Heart right ventricle (tissue), 16 donors: ENCODE measurements around the gene TDRKH. TPM values are rescaled to one million over a fixed set of nuclear protein-coding genes. Genes with fewer than 3 reads are reported as not detected.

Experiments used
- ATAC-seq, 8 donors: fragments of 200-7000 bp; cut with Tn5 transposase; one replicate each; pipeline ENCODE4 v1.9.1; 2020; ENCODE audit warnings: mild to moderate bottlenecking in 8 of 8, moderate library complexity in 8 of 8, moderate number of reproducible peaks in 1 of 8
- DNase-seq, 2 donors: peaks; one replicate each; pipeline ENCODE4 v3.0.0-alpha.2; 2020
- H3K27ac ChIP-seq, 10 donors: fragments of 200-600 bp; sonication (generic) in 2 of 10; one replicate each; pipeline versions ENCODE4 v1.5.0 to v1.8.0; 2020 to 2022; ENCODE audit warnings: mild to moderate bottlenecking in 3 of 10
- H3K27me3 ChIP-seq, 7 donors: fragments of 200-600 bp; one replicate each; pipeline ENCODE4 v1.8.0; 2021 to 2022; ENCODE audit warnings: mild to moderate bottlenecking in 2 of 7
- H3K36me3 ChIP-seq, 9 donors: fragments of 200-600 bp; sonication (generic) in 1 of 9; one replicate each; pipeline versions ENCODE4 v1.5.0 to v1.8.0; 2020 to 2022; ENCODE audit warnings: mild to moderate bottlenecking in 2 of 9
- H3K4me1 ChIP-seq, 9 donors: fragments of 200-600 bp; sonication (generic) in 1 of 9; one replicate each; pipeline versions ENCODE4 v1.5.0 to v1.8.0; 2020 to 2022; ENCODE audit warnings: mild to moderate bottlenecking in 4 of 9
- H3K4me3 ChIP-seq, 10 donors: fragments of 200-600 bp; sonication (generic) in 2 of 10; one replicate each; pipeline versions ENCODE4 v1.5.0 to v1.8.0; 2020 to 2022; ENCODE audit warnings: mild to moderate bottlenecking in 7 of 10, moderate library complexity in 2 of 10
- H3K9me3 ChIP-seq, 11 donors: fragments of 200-600 bp in 10 of 11; sonication (generic) in 2 of 11; one replicate each; pipeline versions ENCODE4 v1.5.0 to v1.8.0; 2013 to 2022; ENCODE audit warnings: mild to moderate bottlenecking in 2 of 11, control low read depth in 1 of 11, moderate library complexity in 1 of 11
- CTCF ChIP-seq, 9 donors: fragments of 200-600 bp; sonication (generic) in 2 of 9; IDR thresholded peaks; one replicate each; pipeline versions ENCODE4 v1.5.0 to v1.8.0; 2021 to 2022; ENCODE audit warnings: antibody characterized with exemption in 9 of 9, mild to moderate bottlenecking in 5 of 9, moderate library complexity in 1 of 9
- WGBS, 2 donors: extraction: QIAGEN DNeasy Blood & Tissue Kit; methylation state at CpG; one replicate each; pipeline ENCODE4 v1.1.7; 2013; ENCODE audit warnings: inconsistent platforms in 1 of 2; 5-methylcytosine and 5-hydroxymethylcytosine counted together
- intact Hi-C, 10 donors: fragments of 100-400 bp; cut with DNase I; formaldehyde crosslinking; loops; one replicate each; pipeline versions ENCODE4 v1.11.1 to v1.14.2; 2022
- polyA plus RNA-seq, 2 donors: library from polyadenylated mRNA; stranded (reverse); fragments of 200-250 nt; gene quantifications; one replicate each; pipeline ENCODE4 v1.2.3, GENCODE V29; 2013
- total RNA-seq, 10 donors: library from RNA; stranded (reverse); fragmentation: NEBNext Ultra II Directional in 3 of 10; extraction: Animal tissue kit (Norgen Biotek cat#: 25700) in 3 of 10; gene quantifications; one replicate each; pipeline versions ENCODE4 v1.2.1 to v1.2.4, GENCODE V29; 2021 to 2023
- donor health status: Arrhythmogenic right ventricular cardiomyopathy.
- donor health status: ischemic (EF 13 %, LVEDD 7.1; RV severe dilation, severe dysfunction).
- donor health status: healthy with polysubstance abuse.
- donor health status: DM: no; HTN: yes; CAD: no.
- donor health status: DM: no; HTN: no; CAD: no.
- donor health status: ischemic (EF 25% LVEDD 6.9; RV normal size, moderate dysfunction).
- donor health status: ischemic (EF 25% LVEDD 5.7; RV mildly dilated, moderate dysfunction).
- donor health status: healthy.
- donor health status: DM: yes; HTN: yes; CAD: no.
- donor health status: Ischemic cardiomyopathy.
- donor health status: ischemic (EF 35%, LVEDD 5.7; RV mildly dilated, moderate dysfunction).
- donor health status: nonischemic (EF 11% LVEDD 7.7; RV severe dilation, severe dysfunction).
- donor health status: DM: yes; HTN: yes; CAD: no.
- donor health status: PGD.
- donor health status: ischemic (EF 29% LVEDD 5.4; RV normal size, mild dysfunction).
- donor health status: nonischemic (EF 23%, LVEDD 6.1; RV moderate dilation, normal function).

TDRKH gene
- total and polyA plus RNA-seq, 12 donors: 3.4 to 7.6 (median 5.0) TPM

DNA sequence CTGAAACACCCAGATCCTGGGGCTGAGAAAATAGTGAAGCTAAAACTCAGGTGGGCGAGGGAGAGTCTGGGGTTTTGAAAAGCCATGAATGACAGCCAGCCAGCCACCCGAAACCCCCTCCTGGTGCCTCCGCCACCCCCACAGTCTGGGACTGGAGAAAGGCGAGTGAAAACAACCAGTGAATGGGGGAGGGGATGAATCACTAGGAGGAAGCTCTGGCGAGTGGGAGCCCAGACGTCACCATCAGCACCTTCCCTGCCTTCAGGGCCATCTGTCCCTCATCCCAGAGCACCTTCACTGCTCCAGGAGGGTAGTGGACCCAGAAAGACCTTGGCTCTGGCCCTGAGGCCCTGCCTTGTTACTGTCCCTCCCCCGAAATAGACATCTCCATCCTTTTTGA is 32.1 kb upstream of the TDRKH start:
- Histone ChIP-seq H3K4me1 (peaks cover 0 to 16% (median 3%) of the 10 kb centered on the region in 9 donors), H3K9me3 (no peaks in the 10 kb centered on the region), H3K4me3 (no peak overlapping the region), H3K27ac (no peak overlapping the region), H3K27me3 (no peaks in the 10 kb centered on the region), H3K36me3 (no peaks in the 10 kb centered on the region)
- WGBS, 2 donors: 58 to 64% methylated on average over 7 of the region's 7 CpGs
- TF ChIP-seq CTCF (IDR thresholded peaks at IDR 0.05): no peak
- intact Hi-C loops: no loop called here
- no peak for ATAC-seq
- DNase-seq: no peak

- 9 to 11% methylated on average over 2 of the region's 2 CpGs for WGBS, 2 donors
- DNase-seq: peak in 1 of 2 donors; percentile 37
- no peak overlapping the region for H3K27ac ChIP-seq
Measured at GRCh38 chr1:151820940-151821339, 30.6 kb upstream of the TDRKH start.

DNA sequence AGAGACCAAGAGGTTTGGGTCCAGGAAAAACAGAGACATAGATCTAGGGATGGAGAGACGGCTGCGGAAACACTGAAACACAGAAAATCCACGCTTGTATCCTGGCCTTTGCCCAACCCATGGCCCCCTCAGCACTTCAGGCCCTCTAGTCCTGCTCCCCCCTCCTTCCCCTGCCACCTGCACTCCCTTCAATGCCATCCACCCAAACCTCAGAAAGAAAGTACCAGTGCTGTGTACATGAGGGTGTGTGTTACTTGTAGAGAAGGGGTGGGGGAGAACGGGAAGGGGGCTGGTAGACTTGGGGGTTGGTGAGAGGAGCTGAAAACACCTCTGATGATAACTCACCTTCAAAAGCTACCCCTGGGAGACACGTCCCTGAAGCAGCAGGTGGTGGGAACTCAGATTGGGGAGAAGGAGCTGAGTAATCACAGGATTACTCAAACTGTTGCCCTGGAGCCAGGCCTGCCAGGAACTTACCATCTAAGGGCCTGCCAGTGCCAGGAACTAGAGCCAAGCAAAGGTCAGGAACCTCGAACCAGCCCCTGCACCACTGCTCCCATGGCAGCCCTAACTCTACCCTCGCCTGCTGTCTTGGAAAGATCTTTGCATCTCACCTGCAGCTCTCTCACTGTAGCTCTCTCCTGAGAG is 29.8 kb upstream of the TDRKH start:
- Histone ChIP-seq H3K27me3 (no peaks in the 10 kb centered on the region), H3K4me3 (no peak overlapping the region), H3K27ac (no peak overlapping the region), H3K36me3 (peaks cover 0 to 8% (median 0%) of the 10 kb centered on the region in 9 donors), H3K4me1 (peaks cover 0 to 9% (median 0%) of the 10 kb centered on the region in 9 donors), H3K9me3 (no peaks in the 10 kb centered on the region)
- 71 to 75% methylated on average over 7 of the region's 7 CpGs for WGBS, 2 donors
- no peak for DNase-seq
- ATAC-seq: peak in 1 of 8 donors; percentile 62
- intact Hi-C loops: no loop called here
- TF ChIP-seq CTCF (IDR thresholded peaks at IDR 0.05): no peak

More at GRCh38 chr1:151820940-151821339, 30.6 kb upstream of the TDRKH start:
- H3K4me1 ChIP-seq: peaks cover 0 to 10% (median 3%) of the 10 kb centered on the region in 9 donors
- no peak overlapping the region for H3K4me3 ChIP-seq
- H3K27me3 ChIP-seq: no peaks in the 10 kb centered on the region
- intact Hi-C loops: no loop called here
- peaks cover 0 to 6% (median 0%) of the 10 kb centered on the region in 9 donors for H3K36me3 ChIP-seq
- TF ChIP-seq CTCF (IDR thresholded peaks at IDR 0.05): no peak
- ATAC-seq: peak in 2 of 8 donors; percentile 27 to 29
- no peaks in the 10 kb centered on the region for H3K9me3 ChIP-seq

GRCh38 chr1:151819227-151819835 is 29.0 kb upstream of the TDRKH start:
- WGBS, 2 donors: 87 to 88% methylated on average over 12 of the region's 12 CpGs
- H3K27ac ChIP-seq: no peak overlapping the region
- no peak for TF ChIP-seq CTCF (IDR thresholded peaks at IDR 0.05)
- H3K9me3 ChIP-seq: no peaks in the 10 kb centered on the region
- peaks cover 0 to 9% (median 0%) of the 10 kb centered on the region in 9 donors for H3K4me1 ChIP-seq
- DNase-seq (no peak), ATAC-seq (no peak)
- no peak overlapping the region for H3K4me3 ChIP-seq
- intact Hi-C loops: no loop called here
- peaks cover 0 to 11% (median 0%) of the 10 kb centered on the region in 9 donors for H3K36me3 ChIP-seq
- H3K27me3 ChIP-seq: no peaks in the 10 kb centered on the region
